Colonic mucosa (tissue), 4 donors: ENCODE data around the gene ADGRG3. TPM values are rescaled to one million over a fixed set of nuclear protein-coding genes. Genes with fewer than 3 reads are reported as not detected.

Experiments used
- DNase-seq: peaks from one replicate; pipeline ENCODE4 v3.0.0-alpha.2; 2020
- H3K27ac ChIP-seq: fragments of 200-600 bp; one replicate; pipeline ENCODE4 v1.8.0; 2021
- H3K27me3 ChIP-seq: fragments of 200-600 bp; one replicate; pipeline ENCODE4 v1.8.0; 2021
- H3K36me3 ChIP-seq: fragments of 200-600 bp; one replicate; pipeline ENCODE4 v1.8.0; 2021
- H3K4me1 ChIP-seq: fragments of 200-600 bp; one replicate; pipeline ENCODE4 v1.8.0; 2021; ENCODE audit warnings: mild to moderate bottlenecking
- H3K4me3 ChIP-seq: fragments of 200-600 bp; one replicate; pipeline ENCODE4 v1.8.0; 2021
- H3K9ac ChIP-seq, 2 donors: one replicate each; pipeline ENCODE4 v1.7.0; 2013; ENCODE audit warnings: control low read depth in 2 of 2, low read depth in 2 of 2, low read length in 2 of 2
- H3K9me3 ChIP-seq: fragments of 200-600 bp; one replicate; pipeline ENCODE4 v1.8.0; 2021
- intact Hi-C: fragments of 100-400 bp; cut with DNase I; formaldehyde crosslinking; loops from one replicate; pipeline ENCODE4 v1.14.1; 2022
- total RNA-seq, 2 donors: library from RNA; stranded (reverse); fragmentation: NEBNext Ultra II Directional in 1 of 2; extraction: Animal tissue kit (Norgen Biotek cat#: 25700) in 1 of 2; gene quantifications; one replicate each; pipeline ENCODE4 v1.2.1, GENCODE V29; 2021
- TF ChIP-seq, protein P1 (sequence below): fragments of 200-600 bp; IDR thresholded peaks from one replicate; pipeline ENCODE4 v1.8.0; 2022; ENCODE audit warnings: antibody characterized with exemption, mild to moderate bottlenecking
- donor health status: healthy.
- donor health status: DM: no; HTN: no; CAD: no.
- donor health status: DM: no; HTN: no; CAD: no.

Gene ADGRG3
- total RNA-seq, 2 donors from 2014 or later = 0.27 to 0.82 TPM

DNA sequence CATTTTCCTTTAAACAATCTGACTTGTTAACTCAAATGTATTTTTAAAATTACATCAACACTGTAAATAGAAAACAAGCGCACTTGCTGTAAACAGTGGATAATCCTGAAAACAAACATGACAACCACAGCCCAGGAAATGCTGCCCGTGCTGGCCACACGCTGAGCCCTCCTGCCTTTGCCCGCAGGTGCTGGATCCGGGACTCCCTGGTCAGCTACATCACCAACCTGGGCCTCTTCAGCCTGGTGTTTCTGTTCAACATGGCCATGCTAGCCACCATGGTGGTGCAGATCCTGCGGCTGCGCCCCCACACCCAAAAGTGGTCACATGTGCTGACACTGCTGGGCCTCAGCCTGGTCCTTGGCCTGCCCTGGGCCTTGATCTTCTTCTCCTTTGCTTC, 6.6 kb upstream of the ADGRG3 start:
- intact Hi-C loops = no loop called here

DNA sequence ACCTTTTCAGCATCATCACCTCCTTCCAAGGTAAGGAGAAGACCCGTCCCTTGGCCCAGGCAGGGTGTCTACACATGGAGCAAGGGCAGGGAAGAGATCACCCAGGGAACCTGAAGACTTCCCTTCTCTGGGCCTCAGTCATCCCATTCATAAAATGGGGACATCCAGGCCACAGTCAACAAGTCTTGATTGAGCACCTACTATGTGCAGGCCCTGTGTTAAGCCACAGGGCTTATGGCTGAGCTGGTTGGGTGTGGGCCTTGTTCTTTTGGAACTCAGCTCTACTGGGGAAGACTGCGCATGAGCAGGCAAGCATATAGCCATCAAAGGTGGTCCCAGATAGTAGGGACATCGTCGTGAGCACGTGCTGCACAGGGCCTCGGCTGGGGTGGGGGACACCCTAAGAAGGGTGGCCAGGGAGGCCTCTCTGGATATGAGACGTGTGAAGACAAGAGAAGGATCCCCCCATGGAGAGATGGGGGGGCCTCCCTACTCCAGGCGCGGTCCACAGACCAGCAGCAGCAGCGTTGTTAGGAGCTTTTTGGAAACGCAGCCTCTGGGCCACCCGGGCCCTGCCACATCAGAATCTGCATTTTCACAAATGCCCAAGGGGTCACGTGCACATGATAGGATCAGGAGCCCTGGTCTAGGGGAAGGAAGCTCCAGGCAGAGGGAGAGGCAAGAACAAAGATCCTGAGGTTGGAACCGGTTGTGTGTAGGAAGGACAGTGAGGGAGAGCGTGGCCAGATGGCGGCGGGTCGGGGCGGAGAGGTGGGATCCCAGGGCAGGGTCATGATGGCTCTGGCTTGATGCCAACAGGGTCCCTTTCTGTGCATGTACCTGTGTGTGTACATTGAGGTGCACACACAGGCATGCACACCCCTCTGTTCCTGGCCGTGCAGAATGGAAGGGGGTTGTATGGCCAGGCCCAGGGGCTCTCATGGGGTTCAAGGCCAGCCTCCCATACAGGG, 5.9 kb upstream of the ADGRG3 start:
- no peak overlapping the region for H3K27ac ChIP-seq
- DNase-seq = no peak
- TF ChIP-seq, protein P1, sequence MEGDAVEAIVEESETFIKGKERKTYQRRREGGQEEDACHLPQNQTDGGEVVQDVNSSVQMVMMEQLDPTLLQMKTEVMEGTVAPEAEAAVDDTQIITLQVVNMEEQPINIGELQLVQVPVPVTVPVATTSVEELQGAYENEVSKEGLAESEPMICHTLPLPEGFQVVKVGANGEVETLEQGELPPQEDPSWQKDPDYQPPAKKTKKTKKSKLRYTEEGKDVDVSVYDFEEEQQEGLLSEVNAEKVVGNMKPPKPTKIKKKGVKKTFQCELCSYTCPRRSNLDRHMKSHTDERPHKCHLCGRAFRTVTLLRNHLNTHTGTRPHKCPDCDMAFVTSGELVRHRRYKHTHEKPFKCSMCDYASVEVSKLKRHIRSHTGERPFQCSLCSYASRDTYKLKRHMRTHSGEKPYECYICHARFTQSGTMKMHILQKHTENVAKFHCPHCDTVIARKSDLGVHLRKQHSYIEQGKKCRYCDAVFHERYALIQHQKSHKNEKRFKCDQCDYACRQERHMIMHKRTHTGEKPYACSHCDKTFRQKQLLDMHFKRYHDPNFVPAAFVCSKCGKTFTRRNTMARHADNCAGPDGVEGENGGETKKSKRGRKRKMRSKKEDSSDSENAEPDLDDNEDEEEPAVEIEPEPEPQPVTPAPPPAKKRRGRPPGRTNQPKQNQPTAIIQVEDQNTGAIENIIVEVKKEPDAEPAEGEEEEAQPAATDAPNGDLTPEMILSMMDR = no peak
- no peaks in the 10 kb centered on the region for H3K4me1 ChIP-seq
- H3K36me3 ChIP-seq = no peaks in the 10 kb centered on the region
- no peaks in the 10 kb centered on the region for H3K9me3 ChIP-seq
- H3K9ac ChIP-seq = no peak overlapping the region
- intact Hi-C loops = no loop called here
- no peak overlapping the region for H3K4me3 ChIP-seq
- no peaks in the 10 kb centered on the region for H3K27me3 ChIP-seq

More for the DNA sequence above, 6.6 kb upstream of the ADGRG3 start:
- H3K4me3 ChIP-seq = no peak overlapping the region
- H3K27me3 ChIP-seq = no peaks in the 10 kb centered on the region
- H3K27ac ChIP-seq = no peak overlapping the region
- DNase-seq = no peak
- TF ChIP-seq, protein P1 = no peak
- no peaks in the 10 kb centered on the region for H3K36me3 ChIP-seq
- H3K9me3 ChIP-seq = no peaks in the 10 kb centered on the region
- no peaks in the 10 kb centered on the region for H3K4me1 ChIP-seq
- no peak overlapping the region for H3K9ac ChIP-seq

DNA sequence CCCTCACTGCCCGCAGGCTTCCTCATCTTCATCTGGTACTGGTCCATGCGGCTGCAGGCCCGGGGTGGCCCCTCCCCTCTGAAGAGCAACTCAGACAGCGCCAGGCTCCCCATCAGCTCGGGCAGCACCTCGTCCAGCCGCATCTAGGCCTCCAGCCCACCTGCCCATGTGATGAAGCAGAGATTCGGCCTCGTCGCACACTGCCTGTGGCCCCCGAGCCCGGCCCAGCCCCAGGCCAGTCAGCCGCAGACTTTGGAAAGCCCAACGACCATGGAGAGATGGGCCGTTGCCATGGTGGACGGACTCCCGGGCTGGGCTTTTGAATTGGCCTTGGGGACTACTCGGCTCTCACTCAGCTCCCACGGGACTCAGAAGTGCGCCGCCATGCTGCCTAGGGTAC, 4.7 kb upstream of the ADGRG3 start:
- TF ChIP-seq, protein P1 = no peak
- no peak overlapping the region for H3K9ac ChIP-seq
- no peak overlapping the region for H3K4me3 ChIP-seq
- no peak for DNase-seq
- intact Hi-C loops = no loop called here
- H3K27me3 ChIP-seq = no peaks in the 10 kb centered on the region
- no peaks in the 10 kb centered on the region for H3K4me1 ChIP-seq
- no peaks in the 10 kb centered on the region for H3K9me3 ChIP-seq
- H3K27ac ChIP-seq = no peak overlapping the region
- no peaks in the 10 kb centered on the region for H3K36me3 ChIP-seq

DNA sequence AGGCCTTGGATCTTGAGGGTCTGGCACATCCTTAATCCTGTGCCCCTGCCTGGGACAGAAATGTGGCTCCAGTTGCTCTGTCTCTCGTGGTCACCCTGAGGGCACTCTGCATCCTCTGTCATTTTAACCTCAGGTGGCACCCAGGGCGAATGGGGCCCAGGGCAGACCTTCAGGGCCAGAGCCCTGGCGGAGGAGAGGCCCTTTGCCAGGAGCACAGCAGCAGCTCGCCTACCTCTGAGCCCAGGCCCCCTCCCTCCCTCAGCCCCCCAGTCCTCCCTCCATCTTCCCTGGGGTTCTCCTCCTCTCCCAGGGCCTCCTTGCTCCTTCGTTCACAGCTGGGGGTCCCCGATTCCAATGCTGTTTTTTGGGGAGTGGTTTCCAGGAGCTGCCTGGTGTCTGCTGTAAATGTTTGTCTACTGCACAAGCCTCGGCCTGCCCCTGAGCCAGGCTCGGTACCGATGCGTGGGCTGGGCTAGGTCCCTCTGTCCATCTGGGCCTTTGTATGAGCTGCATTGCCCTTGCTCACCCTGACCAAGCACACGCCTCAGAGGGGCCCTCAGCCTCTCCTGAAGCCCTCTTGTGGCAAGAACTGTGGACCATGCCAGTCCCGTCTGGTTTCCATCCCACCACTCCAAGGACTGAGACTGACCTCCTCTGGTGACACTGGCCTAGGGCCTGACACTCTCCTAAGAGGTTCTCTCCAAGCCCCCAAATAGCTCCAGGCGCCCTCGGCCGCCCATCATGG, 4.0 kb upstream of the ADGRG3 start:
- DNase-seq = no peak

DNA sequence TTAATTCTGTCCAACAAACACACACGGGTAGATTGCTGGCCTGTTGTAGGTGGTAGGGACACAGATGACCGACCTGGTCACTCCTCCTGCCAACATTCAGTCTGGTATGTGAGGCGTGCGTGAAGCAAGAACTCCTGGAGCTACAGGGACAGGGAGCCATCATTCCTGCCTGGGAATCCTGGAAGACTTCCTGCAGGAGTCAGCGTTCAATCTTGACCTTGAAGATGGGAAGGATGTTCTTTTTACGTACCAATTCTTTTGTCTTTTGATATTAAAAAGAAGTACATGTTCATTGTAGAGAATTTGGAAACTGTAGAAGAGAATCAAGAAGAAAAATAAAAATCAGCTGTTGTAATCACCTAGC, 3.5 kb upstream of the ADGRG3 start:
- H3K36me3 ChIP-seq = no peaks in the 10 kb centered on the region
- H3K27ac ChIP-seq = no peak overlapping the region
- no peaks in the 10 kb centered on the region for H3K4me1 ChIP-seq
- DNase-seq = no peak
- intact Hi-C loops = no loop called here
- no peak overlapping the region for H3K4me3 ChIP-seq
- TF ChIP-seq, protein P1 = no peak
- H3K9ac ChIP-seq = no peak overlapping the region
- H3K9me3 ChIP-seq = no peaks in the 10 kb centered on the region
- H3K27me3 ChIP-seq = no peaks in the 10 kb centered on the region

More for the DNA sequence above, 4.0 kb upstream of the ADGRG3 start:
- Histone ChIP-seq H3K9me3 (no peaks in the 10 kb centered on the region), H3K4me1 (no peaks in the 10 kb centered on the region), H3K27ac (no peak overlapping the region), H3K27me3 (no peaks in the 10 kb centered on the region), H3K4me3 (no peak overlapping the region), H3K36me3 (no peaks in the 10 kb centered on the region), H3K9ac (no peak overlapping the region)
- intact Hi-C loops = no loop called here
- TF ChIP-seq, protein P1 = no peak
